GM18520 (cell line): ENCODE data around the gene NLRP9.
A peak's percentile ranks its signal among the peaks of the same experiment; 100 is the strongest.

ENCODE experiments used
- ATAC-seq: cut with Tn5 transposase; IDR thresholded peaks from one replicate; pipeline ENCODE4 v1.9.1; 2021; ENCODE audit not compliant: unreplicated experiment

Gene NLRP9

GRCh38 chr19:55674841-55675660, 63.2 kb downstream of the NLRP9 start, which contains the start of gene EPN1:
Gene EPN1, plus strand, starts transcription at chr19:55675226. Its CDS starts 3,402 bp downstream, at chr19:55678628.
- peak; percentile 37 for ATAC-seq

- no peak for ATAC-seq
Observed at GRCh38 chr19:55674459-55674840, 63.8 kb downstream of the NLRP9 start.

GRCh38 chr19:55673889-55674288, 64.3 kb downstream of the NLRP9 start:
- ATAC-seq: no peak

- no peak for ATAC-seq
Observed at GRCh38 chr19:55673465-55673864, 64.7 kb downstream of the NLRP9 start.

GRCh38 chr19:55672418-55672817, 65.8 kb downstream of the NLRP9 start:
- ATAC-seq: no peak

GRCh38 chr19:55671054-55671378, 67.2 kb downstream of the NLRP9 start:
- ATAC-seq: no peak

- no peak for ATAC-seq
Observed at GRCh38 chr19:55670280-55671053, 67.7 kb downstream of the NLRP9 start.

GRCh38 chr19:55669418-55670279, 68.6 kb downstream of the NLRP9 start:
- ATAC-seq: no peak

- no peak for ATAC-seq
Observed at GRCh38 chr19:55668603-55669348, 69.4 kb downstream of the NLRP9 start.

GRCh38 chr19:55667958-55668357, 70.2 kb downstream of the NLRP9 start:
- no peak for ATAC-seq

GRCh38 chr19:55667511-55667910, 70.7 kb downstream of the NLRP9 start:
- ATAC-seq: no peak

- no peak for ATAC-seq
Observed at GRCh38 chr19:55667006-55667381, 71.2 kb downstream of the NLRP9 start.

- no peak for ATAC-seq
Observed at GRCh38 chr19:55666343-55667005, 71.7 kb downstream of the NLRP9 start.

- ATAC-seq: no peak
Observed at GRCh38 chr19:55663846-55664536, 74.2 kb downstream of the NLRP9 start.

GRCh38 chr19:55661826-55662225, 76.4 kb downstream of the NLRP9 start:
- ATAC-seq: no peak

- ATAC-seq: no peak
Observed at GRCh38 chr19:55660991-55661390, 77.2 kb downstream of the NLRP9 start.

GRCh38 chr19:55660404-55660803, 77.8 kb downstream of the NLRP9 start:
- ATAC-seq: no peak

GRCh38 chr19:55659822-55660221, 78.4 kb downstream of the NLRP9 start:
- ATAC-seq: no peak

- ATAC-seq: no peak
Observed at GRCh38 chr19:55658846-55659459, 79.2 kb downstream of the NLRP9 start.
